ENCODE measurements around the gene SGPL1.

The SGPL1 gene

GRCh38 chr10:70814126-70814525 lies 1.6 kb upstream of the SGPL1 start:
- DNase-seq, result no peak

GRCh38 chr10:70816220-70816894 lies 609 bp downstream of the SGPL1 start:
- DNase-seq, result peak; percentile 36

- DNase-seq, result peak; percentile 9
Observed at GRCh38 chr10:70820976-70821750, 5.4 kb downstream of the SGPL1 start.

GRCh38 chr10:70822076-70822820 lies 6.5 kb downstream of the SGPL1 start:
- no peak for DNase-seq

- no peak for DNase-seq
Observed at GRCh38 chr10:70827086-70827757, 11.5 kb downstream of the SGPL1 start.

GRCh38 chr10:70828923-70829322 lies 13.2 kb downstream of the SGPL1 start:
- DNase-seq, result no peak

GRCh38 chr10:70829543-70829942 lies 13.8 kb downstream of the SGPL1 start:
- DNase-seq, result no peak

- DNase-seq, result no peak
Observed at GRCh38 chr10:70830164-70830563, 14.4 kb downstream of the SGPL1 start.

- DNase-seq, result no peak
Observed at GRCh38 chr10:70832221-70832620, 16.5 kb downstream of the SGPL1 start.

- DNase-seq, result no peak
Observed at GRCh38 chr10:70832852-70833528, 17.2 kb downstream of the SGPL1 start.

GRCh38 chr10:70833601-70834000 lies 17.9 kb downstream of the SGPL1 start:
- no peak for DNase-seq

- DNase-seq, result no peak
Observed at GRCh38 chr10:70834021-70834420, 18.3 kb downstream of the SGPL1 start.

GRCh38 chr10:70834441-70835151 lies 18.8 kb downstream of the SGPL1 start:
- DNase-seq, result no peak

- DNase-seq, result no peak
Observed at GRCh38 chr10:70836319-70836718, 20.6 kb downstream of the SGPL1 start.

- no peak for DNase-seq
Observed at GRCh38 chr10:70837660-70838059, 21.9 kb downstream of the SGPL1 start.

GRCh38 chr10:70838270-70838805 lies 22.6 kb downstream of the SGPL1 start:
- no peak for DNase-seq

- DNase-seq, result no peak
Observed at GRCh38 chr10:70840836-70841235, 25.1 kb downstream of the SGPL1 start.

GRCh38 chr10:70843333-70843732 lies 27.6 kb downstream of the SGPL1 start:
- DNase-seq, result no peak

- DNase-seq, result no peak
Observed at GRCh38 chr10:70843776-70844489, 28.2 kb downstream of the SGPL1 start.

GRCh38 chr10:70845256-70845655 lies 29.5 kb downstream of the SGPL1 start:
- DNase-seq, result no peak

- no peak for DNase-seq
Observed at GRCh38 chr10:70845816-70846215, 30.1 kb downstream of the SGPL1 start.
